GM19395 (cell line): Measurements from ENCODE around the gene ABCC8.

Experiments used
- ATAC-seq: cut with Tn5 transposase; IDR thresholded peaks from one replicate; pipeline ENCODE4 v1.9.1; 2021; ENCODE audit warnings: mild to moderate bottlenecking, moderate library complexity; ENCODE audit not compliant: unreplicated experiment

Gene ABCC8

DNA sequence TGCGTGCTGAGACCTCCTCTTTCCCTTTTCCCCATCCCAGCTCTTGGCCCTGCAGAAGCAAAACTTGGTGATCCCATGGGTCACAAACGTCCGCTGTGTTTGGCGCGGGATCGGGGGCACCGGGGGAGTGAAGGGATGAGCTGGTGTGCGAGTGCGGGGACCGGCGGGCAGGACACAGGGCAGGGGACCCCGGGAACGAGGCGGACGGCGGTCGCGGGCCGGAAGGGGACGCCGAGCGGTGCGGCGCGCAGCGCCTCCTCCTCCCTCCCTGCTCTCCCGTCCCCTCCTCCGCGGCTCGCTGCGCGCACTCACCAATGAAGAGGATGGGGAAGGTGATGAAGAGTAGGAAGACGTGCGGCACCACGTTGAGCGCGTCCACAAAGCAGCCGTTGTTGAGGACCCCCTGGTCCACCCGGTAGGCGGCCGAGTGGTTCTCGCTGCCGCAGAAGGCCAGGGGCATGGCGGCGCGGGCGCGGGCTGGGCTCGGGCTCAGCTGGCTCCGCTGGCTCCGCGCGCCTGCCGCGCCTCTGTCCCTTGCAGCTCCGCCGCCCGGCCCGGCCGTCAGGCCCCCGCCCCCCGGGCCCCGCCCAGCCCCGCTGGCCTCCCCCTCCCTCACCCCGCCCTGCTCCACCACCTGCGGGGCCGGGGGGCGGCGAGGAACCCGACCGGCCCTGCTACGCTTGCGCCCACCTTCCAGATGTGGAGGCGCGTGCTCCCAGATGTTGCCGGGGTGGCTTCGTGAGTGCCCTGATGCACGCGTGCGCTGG is at the start of gene ABCC8:
ABCC8 (minus strand) TSS at position 529 of the 767 bp plus-strand sequence; CDS start at position 460, 69 bp downstream.
- ATAC-seq, result no peak

DNA sequence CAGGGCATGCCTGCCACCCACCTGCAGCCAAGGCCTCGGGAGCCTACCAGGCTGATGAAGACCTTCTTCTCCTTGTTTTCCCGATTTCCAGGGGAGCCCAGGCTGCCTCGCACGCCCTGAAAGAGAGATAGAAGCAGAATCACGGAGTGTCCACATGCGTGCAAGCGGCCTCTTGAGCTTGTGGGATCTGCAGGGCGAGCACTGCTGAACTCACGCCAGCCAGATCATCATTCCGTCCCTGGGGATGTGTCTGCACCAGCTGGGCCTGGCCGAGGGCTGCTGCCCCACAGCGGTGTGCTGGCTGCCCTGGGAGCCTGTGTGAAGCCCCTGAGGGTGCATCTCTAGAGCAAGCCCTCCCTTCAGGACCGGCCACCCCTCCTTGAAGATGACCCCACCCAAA is 49.7 kb upstream of the ABCC8 start:
- no peak for ATAC-seq

DNA sequence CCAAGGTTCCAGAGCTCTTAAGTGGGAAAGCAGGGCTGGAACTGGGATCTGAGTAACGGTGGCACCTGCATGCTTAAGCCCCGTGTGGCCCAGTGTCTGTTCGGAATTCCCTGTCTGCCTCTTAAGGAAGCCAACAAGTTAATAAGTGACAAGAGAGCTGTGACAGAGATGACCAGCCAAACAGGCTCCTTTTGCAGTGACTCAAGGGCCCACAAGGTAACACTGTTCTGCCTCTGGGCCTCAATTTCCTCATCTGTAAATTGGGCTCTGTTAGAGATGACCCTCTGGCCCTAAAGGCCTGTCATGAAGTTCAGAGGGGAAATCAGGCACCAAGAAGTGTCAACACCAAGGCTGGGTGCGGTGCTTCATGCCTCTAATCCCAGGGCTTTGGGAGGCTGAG is 48.9 kb upstream of the ABCC8 start:
- no peak for ATAC-seq

DNA sequence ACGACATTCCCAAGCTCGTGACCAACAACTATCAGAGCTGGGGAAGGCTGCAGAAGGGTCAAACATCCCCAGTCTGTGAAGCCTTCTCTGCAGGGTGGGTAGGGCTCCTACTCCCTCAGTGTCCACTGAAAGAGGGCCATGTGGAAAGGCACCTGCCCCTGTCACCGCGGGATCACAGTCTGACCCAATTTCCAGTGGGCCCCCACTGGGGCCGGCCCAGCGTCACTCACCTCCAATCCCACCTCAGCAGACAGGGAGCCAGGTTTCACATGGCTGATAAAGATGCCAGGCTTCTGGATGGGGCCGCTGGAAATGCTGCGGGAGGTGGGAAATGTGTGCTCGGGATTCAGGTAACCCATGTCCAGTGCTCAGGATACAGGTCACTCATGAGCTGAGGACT is 47.6 kb upstream of the ABCC8 start:
- no peak for ATAC-seq

DNA sequence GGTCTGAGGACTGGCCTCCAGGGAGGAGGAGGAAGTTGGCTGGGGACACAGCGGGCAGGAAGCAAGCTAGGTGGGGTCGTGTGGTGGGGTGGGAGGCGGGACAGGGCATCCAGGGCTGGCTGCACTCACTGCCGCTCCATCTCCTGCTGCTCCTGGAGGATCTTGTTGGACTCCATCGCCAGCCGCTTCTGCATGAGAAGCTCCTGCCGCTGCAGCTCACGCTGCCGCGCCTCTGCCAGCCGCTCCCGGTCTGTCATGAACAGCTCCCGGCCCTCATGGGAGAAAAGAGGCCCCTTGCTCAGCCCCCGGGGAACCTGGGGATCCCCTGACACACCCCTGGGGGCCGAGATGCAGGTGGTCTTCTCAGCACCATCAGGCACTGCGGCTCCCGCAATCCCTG is 46.0 kb upstream of the ABCC8 start:
- ATAC-seq, result no peak

DNA sequence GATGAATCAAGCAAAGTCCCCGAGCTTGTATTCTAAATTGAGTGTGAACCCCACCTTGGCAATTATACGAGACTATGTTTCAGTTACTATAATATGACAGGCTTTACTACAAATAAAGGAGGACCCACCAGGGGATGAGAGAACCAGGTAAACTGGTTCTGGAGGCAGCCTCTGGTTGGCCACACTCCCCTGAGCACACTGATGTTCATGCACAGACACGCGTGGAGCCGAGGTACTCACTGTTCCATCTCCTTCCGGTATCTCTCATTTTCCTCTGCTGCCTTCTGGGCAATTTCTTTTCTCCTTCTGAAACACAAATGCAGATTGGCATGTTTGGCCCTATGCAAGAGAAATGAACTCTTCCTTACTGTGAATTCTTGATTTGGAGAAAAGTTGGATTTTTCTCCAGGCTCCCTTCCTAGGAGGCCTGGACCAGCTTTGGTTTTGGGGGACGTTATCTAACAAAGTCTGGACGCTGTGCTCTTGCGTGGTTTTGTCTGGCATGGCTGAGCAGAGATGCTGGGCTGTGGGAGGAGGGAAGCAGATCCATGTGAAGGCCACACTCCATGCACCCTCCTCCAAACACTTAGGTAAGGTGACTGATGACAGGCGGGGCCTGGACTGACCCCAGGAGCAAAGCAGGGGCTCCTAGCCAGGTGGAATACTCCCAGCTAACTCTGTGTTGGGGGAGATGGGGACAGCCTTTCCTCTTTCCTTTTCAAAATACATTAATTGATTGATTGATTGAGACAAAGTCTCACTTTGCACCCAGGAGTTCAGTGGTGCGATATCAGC is 44.7 kb upstream of the ABCC8 start:
- ATAC-seq, result no peak

DNA sequence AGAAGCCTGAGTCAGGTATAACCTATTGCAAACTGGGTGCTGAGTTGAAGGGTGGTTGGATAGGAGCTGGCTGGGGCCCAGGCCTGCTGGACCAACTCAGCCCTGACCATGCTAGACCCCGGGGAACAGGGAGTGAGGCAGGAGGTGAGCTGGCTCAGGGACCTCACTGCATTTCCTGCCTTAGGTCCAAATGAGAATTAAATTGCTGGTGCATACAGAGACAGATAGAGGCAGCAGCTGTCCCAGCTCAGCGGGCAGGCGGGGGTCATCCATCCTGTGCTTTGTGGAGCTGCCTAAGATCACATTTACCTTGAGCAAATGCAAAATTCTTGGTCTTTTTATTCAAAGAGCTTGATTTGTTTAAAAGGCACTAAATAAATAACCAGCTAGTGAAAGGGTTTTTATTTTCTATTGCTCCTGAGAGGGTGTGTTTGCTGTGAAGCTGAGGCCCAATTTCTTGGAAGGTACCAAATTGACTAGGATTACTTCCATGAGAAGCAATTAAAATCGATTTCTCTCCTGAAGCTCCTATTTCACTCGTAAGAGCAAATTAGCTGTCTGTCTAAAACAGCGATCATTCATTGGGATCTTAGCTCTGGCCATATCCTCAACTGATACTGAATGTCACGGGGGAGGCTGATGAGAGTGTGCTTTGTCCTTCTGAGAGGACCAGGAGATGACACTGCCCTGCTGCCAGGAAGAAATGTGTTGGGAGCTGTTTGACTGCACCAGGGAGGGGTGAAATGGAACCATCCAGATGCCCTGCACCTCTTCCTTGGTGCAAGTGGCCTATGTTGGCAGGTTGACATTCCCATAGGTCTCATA is 42.6 kb upstream of the ABCC8 start:
- no peak for ATAC-seq

DNA sequence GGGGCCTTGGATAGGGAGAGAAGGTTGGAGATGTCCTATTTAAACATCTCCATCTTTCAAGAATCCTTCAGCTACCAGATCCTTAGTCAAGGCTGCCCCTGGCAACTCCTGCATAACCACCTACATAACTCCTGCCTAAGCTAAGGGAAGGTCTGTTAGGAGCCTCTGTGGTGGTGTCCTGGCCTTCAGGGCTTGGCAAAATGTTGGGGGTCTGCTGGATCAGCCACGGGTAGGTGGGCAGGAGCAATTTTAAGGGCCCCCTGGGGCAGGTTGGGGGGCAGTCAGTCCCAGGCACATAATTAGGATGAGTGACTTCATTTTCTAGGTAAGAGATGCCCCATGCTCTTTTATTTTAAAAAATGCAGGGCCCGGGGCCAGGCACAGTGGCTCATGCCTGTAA is 41.7 kb upstream of the ABCC8 start:
- no peak for ATAC-seq

DNA sequence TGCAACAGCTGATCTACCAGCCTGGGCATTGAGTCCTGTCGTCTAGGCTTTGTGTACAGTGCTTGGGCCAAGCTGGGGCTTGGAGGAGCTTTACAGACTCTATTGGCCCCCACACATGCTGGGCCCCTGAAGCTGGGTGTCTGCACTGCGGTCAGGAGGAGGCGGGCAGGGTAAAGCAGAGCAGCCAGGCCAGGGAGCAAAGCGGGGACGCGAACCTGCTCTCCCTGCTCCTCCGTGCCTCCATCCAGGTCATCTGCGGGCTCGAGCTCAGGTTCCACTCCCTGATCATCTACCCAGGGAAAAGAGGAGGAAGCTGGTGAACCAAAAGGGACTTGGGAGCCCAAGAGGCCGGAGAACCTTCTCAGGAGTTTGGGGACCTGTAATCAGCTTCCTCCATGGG is 40.5 kb upstream of the ABCC8 start:
- ATAC-seq, result no peak

DNA sequence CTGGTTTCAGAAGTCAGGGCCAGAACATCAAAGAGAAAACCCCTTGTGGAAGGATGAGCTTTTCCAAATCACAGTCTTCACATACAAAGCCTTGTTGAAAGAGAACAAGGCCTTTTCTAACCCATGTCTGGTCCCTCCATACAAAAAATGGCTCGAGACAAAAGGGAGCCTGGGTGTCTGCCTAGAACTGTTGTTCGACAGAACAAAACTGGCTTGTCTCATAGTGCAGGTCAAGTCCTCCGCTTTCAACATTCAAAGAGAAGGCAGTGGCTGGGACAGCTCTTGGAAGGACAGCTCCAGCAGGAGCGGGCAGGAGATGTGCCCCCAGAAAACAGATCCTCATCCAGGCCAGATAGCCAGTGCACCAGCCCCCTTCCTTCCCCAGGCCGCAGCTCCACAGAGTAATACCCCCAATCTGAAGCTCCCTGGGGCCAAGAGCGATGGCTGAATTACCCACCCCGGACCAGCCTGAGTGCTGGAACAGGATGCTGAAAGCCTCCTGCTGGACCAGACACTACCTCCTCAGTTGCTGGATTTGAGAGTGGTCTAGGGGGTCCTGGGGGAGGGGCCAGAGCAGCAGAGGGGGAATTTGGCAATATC is 40.0 kb upstream of the ABCC8 start:
- no peak for ATAC-seq

DNA sequence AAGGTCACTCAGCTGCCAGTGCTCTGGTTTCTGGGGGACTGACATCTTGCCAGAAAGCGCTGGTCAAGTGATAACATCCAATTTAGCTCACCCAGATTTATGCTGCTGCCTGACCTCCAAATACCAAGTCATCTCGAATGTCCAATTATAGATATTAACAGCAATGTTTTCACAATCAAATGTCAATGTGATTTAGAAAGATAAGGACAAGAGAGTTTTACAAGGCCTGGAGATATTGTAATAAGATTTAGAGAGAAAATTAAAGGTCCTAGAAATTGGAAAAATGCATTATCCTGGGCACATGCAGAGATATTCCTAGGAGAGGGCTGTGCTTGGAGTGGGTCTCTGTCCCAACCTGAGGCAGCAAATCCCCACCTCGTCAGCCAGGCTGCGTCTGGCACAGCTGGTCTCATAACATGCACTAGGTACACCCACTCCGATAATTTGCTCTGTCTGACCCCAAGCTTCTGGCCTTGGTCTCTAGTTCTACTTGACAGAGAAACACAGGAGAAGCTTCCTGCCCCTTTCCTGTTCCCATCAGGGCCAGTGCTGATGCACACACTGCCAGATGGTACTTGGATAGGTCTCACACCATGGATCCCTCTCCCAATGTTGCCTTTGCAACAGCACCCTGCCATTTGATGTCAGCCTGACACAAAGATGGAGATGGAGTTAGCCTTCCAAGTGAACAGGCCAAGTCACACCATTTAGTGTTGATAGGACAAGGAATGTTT is 39.0 kb upstream of the ABCC8 start:
- ATAC-seq, result no peak

DNA sequence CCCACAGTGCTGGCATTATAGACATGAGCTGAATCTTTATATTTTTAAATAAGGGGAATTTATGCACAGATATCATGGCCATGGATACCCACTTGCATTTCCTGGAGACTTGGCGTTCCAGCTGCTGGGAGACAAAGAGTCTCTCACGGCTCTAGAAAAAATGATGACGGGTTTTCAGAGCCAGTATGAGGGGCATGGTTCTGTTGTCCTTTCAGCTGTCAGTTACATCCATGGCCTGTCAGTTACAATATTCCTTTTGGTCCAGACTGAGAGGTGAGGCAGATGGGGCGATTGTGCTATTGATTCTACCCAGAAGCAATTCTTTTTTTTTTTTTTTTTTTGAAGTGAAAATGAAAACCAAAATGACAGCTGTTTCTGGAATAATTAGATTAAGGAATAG is 37.8 kb upstream of the ABCC8 start:
- no peak for ATAC-seq

DNA sequence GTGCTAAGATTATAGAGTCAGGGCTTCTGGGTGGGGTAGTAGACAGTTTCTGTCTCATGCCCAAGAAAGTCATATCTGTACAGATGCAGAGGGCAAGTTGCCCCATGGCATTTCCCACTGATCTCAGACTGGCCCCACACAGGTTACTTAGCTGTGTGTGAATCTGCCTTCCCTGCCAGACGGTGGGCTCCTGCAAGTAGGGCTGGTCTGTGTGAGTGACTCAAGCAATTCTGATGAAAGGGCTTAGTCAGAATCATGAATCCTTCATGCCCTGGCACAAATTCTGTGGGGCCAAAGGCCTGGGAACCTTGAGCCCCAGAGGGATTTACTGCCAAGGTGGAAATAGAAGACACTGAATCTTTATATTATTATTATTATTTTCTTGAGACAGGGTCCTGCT is 37.2 kb upstream of the ABCC8 start:
- ATAC-seq, result no peak

DNA sequence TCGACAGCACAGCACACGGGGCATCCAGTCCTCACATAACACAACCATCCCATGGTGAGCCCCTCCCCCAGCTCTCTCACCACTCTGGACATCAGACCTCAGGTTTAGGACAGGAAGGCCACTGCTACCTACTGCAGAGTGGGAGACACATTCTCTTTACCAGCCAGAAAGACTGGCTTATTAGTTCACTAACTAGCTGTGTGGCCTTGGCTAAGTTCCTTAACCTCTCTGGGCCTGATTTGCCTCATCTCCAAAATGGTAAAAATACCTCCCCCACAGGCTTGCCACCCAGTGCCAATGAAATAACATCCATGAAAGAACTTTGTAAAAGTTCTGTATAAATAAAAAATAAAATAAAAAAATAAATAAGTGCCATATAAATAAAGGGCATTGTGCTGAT is 35.5 kb upstream of the ABCC8 start:
- no peak for ATAC-seq

DNA sequence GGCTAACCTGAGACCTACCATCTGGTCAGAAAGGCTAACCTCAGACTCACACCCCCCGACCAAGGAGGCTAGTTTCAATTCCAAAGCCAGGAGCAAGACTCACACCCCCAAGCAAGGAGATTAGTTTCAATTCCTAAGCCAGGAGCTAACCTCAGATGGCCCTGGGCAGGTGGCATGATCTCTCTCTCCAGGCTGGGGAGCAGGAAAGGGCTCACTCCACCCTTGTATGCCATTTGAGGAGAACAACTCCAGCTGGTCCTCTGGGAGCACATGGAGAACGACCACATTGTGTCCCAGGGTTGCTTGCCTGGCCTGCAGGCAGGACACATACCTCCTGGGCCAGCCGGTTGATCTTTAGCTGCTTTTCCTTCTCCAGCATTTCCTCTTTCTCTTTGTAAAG is 34.9 kb upstream of the ABCC8 start:
- ATAC-seq, result no peak

DNA sequence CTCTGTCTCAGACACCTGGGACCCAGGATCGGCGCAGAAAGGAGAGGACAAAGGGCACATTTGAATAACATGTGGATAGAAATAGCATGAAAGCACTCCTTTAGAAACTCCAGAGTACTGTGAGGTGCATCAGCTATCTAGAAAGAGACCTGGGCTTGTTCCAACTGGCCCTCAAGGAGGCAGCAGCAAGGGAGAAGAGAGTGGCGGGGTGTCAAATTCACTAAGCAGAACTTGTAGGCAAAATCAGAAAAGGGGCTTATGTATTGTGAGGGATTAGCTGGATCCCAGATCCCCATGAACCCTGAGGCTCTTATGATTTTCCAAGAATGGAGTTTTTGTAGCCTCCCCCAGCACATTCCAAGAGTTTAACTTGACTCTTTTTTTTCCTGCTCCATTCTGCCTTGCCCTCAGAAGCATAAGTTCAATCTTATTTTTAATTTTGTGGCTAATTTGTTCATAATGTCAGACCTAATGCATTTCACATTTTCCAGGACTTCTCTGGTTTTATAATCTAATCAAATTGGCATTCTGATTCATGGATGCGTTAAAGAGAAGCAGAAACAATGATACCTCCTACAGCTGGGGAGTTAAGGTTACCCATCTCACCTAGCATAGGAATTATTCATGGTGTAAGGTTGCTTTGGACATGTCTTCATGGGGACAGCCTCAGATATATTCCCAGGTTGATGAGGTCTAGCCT is 34.0 kb upstream of the ABCC8 start:
- no peak for ATAC-seq

DNA sequence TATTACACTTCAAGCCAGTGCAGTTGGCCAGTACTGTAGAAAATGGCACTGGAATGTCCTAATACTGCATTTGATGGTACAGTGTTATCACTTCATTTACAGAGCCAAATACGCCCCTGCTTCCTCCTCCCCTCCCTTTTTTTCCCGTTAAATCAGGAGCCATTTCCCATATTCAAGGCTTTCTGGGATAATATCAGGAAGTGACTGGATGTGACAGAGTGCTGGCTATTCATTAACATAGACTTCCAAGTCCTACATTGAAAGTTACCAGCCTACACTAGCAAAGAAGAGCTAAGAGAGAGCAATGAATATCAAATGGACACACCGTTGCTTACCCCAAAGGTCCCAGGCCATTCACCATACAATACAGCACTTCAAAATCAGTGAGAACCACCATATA is 32.1 kb upstream of the ABCC8 start:
- no peak for ATAC-seq

DNA sequence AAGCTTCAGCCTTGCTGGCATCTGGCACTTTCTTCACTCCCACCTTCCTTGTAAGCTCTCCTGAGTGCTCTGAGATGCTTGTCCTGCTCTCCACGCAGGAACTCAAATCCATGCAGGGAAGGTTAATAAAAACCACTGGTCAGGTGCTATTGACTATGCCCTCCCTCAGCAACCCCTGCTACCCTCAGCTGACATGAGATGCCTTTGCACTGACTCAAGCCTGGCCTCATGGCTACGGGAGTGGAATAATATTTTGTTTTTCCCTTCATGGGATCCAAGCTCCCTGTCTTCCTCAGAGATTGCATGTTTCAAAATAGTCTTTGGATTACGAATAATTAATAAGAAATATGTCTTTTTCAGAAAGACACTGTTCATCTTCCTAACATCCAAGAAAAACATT is 31.7 kb upstream of the ABCC8 start:
- no peak for ATAC-seq

DNA sequence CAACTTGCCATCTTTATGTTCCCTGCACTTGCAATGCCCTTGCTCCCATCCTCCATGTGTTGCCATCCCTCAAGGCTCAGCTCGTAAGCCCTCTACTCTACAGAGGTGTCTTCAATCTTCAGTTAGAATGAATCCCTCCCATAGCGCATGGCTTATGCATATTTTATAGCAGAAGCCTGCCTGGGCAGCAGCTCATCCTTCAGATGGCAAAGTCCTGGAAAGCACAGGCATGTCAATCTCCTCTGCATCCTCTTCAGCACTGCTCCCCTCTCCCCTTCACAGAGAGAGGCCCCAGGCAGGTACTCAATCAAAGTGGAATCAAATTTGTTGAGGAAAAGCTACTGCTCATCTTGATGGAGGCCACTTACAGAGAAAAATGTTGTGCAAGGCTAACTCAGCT is 31.1 kb upstream of the ABCC8 start:
- ATAC-seq, result no peak

DNA sequence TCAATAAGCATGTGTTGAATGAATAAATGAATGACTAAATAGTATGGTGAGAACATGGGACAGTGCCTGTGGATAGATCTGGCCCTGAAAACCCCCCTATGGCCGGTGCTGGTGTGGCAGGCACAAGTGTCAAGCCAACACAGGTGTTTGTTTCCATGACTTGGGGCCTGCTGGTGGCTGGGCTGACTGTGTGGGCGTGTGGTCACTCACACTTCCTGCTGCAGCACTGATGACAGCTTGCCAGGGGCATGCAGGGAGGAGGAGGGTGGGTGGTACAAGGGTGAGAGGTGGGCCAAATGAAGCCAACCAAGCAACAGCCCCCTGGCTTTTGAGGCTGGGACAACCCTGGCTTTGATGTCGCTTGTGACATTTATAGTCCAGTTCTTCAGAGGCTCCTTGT is 30.3 kb upstream of the ABCC8 start:
- ATAC-seq, result peak; percentile 53
